ENCODE data around the gene DHRS12.

DNA sequence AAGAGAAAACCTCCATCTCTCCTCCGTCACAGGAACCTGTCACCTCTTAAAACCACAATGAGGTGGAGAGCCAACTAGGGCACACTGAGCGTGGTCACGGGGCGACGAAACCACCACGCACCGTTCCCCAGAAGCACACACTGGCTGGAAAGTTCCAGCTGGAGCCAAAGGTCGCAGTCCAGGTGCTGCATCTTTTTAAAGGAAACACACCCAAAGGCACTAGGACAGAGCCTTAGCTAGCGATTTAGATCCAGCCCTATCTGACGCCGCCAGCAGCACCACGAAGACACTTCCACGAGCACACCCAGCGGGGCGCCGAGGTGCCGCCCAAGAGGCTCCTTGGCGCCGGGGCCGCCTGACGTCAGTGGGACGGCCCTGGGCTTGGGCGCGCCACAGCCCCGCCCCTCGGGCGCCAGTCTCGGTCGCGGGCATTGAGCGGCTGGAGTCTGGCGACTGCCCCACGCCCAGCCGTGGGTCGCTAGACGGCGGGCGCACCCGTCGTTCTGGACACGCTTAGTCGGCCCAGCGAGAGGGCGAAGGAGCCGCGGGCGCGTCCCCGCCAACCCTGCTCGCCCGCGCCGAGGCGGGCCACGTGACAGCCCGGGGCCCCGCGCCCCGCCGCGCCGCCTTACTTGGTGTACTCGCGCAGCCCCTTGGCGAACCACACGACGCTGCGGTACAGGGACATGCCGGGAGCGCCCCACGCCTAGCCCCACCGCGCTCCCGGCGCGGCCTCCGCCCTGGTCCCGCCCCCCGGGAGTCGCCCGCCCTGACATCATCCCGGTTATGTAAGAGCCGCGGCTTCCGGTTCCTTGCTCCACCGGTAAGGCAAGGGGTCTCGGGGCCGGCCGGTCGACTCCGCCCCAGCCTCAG lies at the start of gene DHRS12:
- TF ChIP-seq, protein P1, sequence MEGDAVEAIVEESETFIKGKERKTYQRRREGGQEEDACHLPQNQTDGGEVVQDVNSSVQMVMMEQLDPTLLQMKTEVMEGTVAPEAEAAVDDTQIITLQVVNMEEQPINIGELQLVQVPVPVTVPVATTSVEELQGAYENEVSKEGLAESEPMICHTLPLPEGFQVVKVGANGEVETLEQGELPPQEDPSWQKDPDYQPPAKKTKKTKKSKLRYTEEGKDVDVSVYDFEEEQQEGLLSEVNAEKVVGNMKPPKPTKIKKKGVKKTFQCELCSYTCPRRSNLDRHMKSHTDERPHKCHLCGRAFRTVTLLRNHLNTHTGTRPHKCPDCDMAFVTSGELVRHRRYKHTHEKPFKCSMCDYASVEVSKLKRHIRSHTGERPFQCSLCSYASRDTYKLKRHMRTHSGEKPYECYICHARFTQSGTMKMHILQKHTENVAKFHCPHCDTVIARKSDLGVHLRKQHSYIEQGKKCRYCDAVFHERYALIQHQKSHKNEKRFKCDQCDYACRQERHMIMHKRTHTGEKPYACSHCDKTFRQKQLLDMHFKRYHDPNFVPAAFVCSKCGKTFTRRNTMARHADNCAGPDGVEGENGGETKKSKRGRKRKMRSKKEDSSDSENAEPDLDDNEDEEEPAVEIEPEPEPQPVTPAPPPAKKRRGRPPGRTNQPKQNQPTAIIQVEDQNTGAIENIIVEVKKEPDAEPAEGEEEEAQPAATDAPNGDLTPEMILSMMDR (IDR thresholded peaks at IDR 0.05), result peak in 2 of 6 experiments; percentile 3 to 23
- TF ChIP-seq POLR2A (IDR thresholded peaks at IDR 0.05), result peak in 3 of 4 donors; percentile 73 to 95 (median 92)
